GM12801 (cell line): Measurements from ENCODE around the gene CACNA1S.

Experiments used
- CTCF ChIP-seq: IDR thresholded peaks from one replicate; pipeline ENCODE4 v1.5.1; 2011; ENCODE audit warnings: control low read depth; ENCODE audit not compliant: insufficient read length; ENCODE audit errors: extremely low read depth

The CACNA1S gene

GRCh38 chr1:200998323-200998722 lies 113.9 kb downstream of the CACNA1S start:
- TF ChIP-seq CTCF: no peak

DNA sequence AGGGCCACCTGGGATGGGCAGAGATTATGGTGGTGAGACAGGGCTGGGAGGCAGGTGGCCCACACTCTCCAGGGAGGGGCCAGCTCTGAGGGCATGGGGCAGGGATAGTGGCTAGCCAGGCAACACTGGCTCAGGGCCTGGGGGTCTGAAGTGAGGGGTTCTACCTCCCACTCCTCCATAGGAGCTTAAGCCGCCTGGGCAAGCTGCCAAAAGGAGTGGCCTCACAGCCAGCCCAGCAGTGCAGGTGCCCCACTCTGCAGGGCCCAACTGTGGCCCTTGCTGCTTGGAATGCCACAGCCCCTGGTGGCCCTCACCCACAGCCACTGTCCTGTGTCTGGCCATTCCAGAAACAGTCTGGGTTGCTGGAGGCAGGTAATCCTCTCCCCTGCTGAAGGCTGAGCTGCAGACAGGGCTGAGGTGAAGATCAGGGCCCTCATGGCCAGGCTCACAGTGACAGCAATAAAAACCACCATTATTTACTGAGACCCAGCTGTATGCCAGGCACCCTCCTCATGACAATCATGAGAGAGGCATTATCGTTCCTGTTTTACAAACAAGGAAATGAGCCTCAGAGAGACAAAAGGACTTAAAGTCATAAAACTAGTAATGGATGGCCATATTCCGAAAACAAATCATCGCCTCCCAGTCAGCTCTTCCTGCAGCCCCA lies 119.7 kb downstream of the CACNA1S start:
- TF ChIP-seq CTCF: no peak

DNA sequence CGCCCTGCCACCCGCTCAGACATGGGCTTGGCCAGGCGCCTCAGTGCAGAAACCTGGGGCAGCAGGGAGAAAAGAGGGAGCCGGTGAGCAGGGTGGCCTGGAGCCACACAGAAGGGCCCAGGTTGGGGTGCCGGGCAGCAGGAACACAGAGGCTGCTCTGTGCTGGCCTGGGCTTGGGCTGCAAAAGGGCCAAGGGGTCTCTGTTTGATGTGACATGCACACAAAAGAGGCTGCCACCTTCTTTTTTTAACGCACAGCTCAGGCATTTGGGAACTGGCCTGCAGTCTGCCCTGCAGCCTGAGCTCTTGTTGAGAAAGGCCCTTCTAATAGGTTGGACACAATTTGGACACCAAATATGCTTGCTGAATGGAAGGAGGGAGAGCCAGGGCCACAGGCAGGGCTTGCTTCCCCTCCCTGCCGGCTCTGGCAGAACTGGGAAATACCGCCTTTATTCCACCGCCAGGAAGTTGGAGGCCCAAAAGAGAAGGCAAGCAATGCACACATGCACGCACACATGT lies 121.1 kb downstream of the CACNA1S start:
- TF ChIP-seq CTCF: no peak

DNA sequence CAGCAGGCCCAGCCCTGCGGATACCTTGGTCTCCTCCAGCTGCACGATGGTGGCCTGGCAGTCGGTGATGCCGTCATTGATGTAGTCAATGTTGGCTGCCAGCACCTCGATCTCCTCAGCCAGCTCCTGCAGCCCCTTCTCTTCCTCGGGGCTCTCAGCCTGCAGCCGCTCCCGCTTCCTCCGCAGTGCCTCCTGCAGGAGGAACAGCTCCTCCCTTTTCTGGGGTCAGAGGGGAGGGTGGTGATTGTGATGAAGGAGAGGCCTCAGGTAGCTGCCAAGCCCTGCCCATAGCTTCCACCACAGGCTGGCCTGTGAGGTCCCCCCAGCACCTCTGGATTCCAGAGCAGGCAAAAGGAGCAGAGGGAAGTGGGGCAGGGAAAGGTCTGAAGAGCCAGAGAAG lies 122.1 kb downstream of the CACNA1S start:
- TF ChIP-seq CTCF: no peak
